ENCODE results near the gene XIRP2. TPM values are rescaled to one million over a fixed set of nuclear protein-coding genes. Genes with fewer than 3 reads are reported as not detected.

Gene XIRP2
- total RNA-seq, 2 experiments from 2014 or later = not detected

DNA sequence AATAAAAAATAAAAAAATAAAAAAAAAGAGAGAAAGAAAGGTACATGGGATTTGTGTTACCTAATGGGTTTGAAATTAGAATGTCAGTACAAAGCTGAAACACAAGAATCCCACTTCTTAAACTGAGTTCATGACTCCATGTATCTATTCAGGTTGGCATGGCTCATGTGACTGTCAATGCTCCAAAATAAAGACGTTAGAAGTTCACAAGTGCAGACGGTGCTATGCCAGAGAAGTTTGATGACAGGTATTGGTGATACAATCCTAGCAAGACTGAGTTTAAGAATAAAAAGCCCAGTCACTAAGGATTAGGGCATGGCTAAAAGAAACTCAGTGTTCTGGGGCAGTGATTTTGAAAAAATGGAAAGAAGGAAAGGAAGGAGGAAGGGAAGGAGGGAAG, 254.3 kb downstream of the XIRP2 start:
- Mint-ChIP-seq H3K27me3 (no peaks in the 10 kb centered on the region), H3K4me3 (no peak overlapping the region), H3K9me3 (ENCODE audit: low read depth) (no peaks in the 10 kb centered on the region), H3K27ac (no peak overlapping the region), H3K36me3 (ENCODE audit: low read depth) (no peaks in the 10 kb centered on the region), H3K4me1 (no peaks in the 10 kb centered on the region)
- POLR2A ChIA-PET = no interaction called here
- no peak for ATAC-seq
- intact Hi-C loops (cut with DNase I, micrococcal nuclease) = no loop called here
- CTCF ChIA-PET = no interaction called here
- DNase-seq = no peak

DNA sequence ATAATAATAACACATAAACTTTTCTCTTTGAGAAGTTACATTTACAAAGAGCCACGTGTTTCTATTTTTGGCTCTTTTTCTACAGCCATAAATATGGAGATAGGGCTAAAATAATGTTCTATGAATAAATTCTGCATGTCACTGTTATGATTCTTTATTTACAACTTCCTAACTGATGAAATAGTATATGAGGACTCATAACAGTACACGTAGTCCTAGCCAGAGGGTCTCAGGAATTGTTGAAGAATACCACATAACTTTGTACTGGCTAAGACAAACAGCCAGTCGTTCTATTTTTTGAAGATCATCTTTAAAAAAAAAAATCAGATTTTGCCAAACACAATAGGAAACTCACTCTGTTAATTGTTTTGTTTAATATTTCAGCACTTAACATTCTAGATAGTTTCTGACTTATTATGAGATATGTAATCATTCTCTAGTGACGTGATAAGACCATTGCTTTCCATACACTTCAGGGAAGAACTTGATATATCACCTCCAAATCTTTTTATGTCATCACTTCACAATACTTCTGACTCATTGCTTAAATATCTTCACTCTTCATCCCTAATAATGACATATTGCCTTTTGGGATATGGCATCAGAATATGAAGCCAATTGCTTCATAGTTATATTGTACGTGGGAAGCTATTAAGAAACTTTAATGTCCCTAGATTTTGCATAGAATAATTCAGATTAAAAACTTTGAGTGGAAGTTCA, 256.1 kb downstream of the XIRP2 start:
- H3K27me3 Mint-ChIP-seq = no peaks in the 10 kb centered on the region
- POLR2A ChIA-PET = no interaction called here

DNA sequence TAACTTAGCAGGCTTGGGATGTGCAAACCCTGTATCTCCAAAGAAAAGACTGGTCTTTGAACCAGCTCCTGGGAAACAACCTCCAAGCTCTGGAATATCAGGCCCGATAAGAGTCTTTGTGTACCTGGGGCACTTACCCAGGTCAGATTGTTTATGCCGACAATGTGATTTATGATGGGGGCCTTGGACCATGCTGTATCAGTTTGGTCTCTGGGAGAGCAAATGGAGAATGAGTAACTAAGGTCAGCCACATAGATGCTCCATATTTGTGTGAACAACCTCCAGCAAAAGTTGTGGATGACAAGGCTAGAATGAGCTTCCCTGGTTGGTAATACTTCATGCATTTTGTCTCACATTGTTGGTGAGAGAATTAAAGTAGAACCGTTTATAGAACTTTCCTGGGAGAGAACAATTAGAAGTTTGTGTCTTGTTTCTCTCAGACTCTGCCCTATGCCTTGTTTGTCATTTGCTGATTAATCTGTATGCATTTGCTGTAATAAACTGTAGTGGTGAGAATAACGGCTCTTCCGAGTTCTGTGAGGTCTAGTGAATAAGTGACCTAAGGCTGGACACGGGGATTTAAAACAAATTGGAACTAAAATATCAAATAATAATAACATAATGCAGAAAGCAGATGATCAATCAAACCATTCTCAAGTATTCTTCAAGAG, 259.1 kb downstream of the XIRP2 start:
- CTCF ChIA-PET = no interaction called here
- H3K27me3 Mint-ChIP-seq = no peaks in the 10 kb centered on the region
- no peak for DNase-seq
- H3K36me3 Mint-ChIP-seq (ENCODE audit: low read depth) = no peaks in the 10 kb centered on the region
- intact Hi-C loops (cut with DNase I, micrococcal nuclease) = no loop called here
- ATAC-seq = no peak
- no peak overlapping the region for H3K4me3 Mint-ChIP-seq
- H3K4me1 Mint-ChIP-seq = no peaks in the 10 kb centered on the region
- H3K9me3 Mint-ChIP-seq (ENCODE audit: low read depth) = peaks cover 1% of the 10 kb centered on the region
- H3K27ac Mint-ChIP-seq = no peak overlapping the region
- POLR2A ChIA-PET = no interaction called here

More for the DNA sequence above, 256.1 kb downstream of the XIRP2 start:
- DNase-seq = no peak
- no peaks in the 10 kb centered on the region for H3K36me3 Mint-ChIP-seq (ENCODE audit: low read depth)
- peaks cover 1% of the 10 kb centered on the region for H3K9me3 Mint-ChIP-seq (ENCODE audit: low read depth)
- no peak overlapping the region for H3K27ac Mint-ChIP-seq
- intact Hi-C loops (cut with DNase I, micrococcal nuclease) = no loop called here
- no peaks in the 10 kb centered on the region for H3K4me1 Mint-ChIP-seq
- CTCF ChIA-PET = no interaction called here
- no peak for ATAC-seq
- H3K4me3 Mint-ChIP-seq = no peak overlapping the region

DNA sequence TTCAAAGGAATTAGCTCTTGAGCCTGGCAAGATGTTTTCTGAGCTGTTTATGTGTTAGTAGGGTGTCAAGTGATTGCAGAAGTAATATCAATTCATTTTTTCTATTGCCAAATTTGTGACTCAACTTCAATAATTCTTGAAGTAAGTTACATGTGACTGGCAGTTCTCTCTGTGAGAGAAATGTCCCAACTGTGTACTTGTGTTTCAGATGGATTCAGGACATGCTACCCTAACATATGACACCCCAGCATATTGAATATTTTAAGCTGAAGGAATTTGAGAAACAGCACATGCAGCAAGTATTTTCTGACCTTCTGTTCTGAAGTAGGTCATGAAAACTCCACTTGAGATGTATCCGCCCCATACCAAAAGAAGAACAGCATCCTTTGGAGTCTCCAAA, 263.6 kb downstream of the XIRP2 start:
- CTCF ChIA-PET = interaction anchor here (0.6 kb wide), 1 partner anchor 59 kb away, joined by 3 read pairs; no protein-coding TSS in a partner anchor
- no peak overlapping the region for H3K4me3 Mint-ChIP-seq
- no peaks in the 10 kb centered on the region for H3K27me3 Mint-ChIP-seq

DNA sequence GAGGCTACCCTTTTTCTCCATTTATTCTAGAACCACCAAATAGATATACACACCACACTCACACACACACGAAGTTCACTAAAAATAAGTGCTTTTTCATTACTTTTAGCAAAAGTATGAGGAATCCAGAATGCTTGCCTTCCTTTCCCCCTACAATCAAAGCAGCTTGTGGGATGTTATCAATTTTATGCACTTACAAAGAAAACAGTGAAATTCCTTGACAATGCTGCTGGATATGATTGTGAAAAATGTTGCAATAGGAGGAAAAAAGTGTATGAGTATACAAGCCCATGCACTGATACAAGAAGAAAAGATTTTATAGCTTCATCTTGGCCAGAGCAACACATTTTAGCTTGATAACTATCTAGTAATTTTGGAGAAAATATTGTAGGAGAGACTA, 269.2 kb downstream of the XIRP2 start:
- Mint-ChIP-seq H3K4me1 (no peaks in the 10 kb centered on the region), H3K27me3 (no peaks in the 10 kb centered on the region), H3K27ac (no peak overlapping the region), H3K9me3 (ENCODE audit: low read depth) (peaks cover 4% of the 10 kb centered on the region), H3K36me3 (ENCODE audit: low read depth) (no peaks in the 10 kb centered on the region), H3K4me3 (no peak overlapping the region)
- ChIA-PET CTCF (no interaction called here), POLR2A (no interaction called here)
- no peak for DNase-seq
- intact Hi-C loops (cut with DNase I, micrococcal nuclease) = no loop called here
- ATAC-seq = no peak

More for the DNA sequence above, 263.6 kb downstream of the XIRP2 start:
- DNase-seq (no peak), ATAC-seq (no peak)
- no peaks in the 10 kb centered on the region for H3K4me1 Mint-ChIP-seq
- POLR2A ChIA-PET = no interaction called here
- intact Hi-C loops (cut with DNase I, micrococcal nuclease) = no loop called here
- H3K36me3 Mint-ChIP-seq (ENCODE audit: low read depth) = no peaks in the 10 kb centered on the region
- peaks cover 1% of the 10 kb centered on the region for H3K9me3 Mint-ChIP-seq (ENCODE audit: low read depth)
- H3K27ac Mint-ChIP-seq = no peak overlapping the region

DNA sequence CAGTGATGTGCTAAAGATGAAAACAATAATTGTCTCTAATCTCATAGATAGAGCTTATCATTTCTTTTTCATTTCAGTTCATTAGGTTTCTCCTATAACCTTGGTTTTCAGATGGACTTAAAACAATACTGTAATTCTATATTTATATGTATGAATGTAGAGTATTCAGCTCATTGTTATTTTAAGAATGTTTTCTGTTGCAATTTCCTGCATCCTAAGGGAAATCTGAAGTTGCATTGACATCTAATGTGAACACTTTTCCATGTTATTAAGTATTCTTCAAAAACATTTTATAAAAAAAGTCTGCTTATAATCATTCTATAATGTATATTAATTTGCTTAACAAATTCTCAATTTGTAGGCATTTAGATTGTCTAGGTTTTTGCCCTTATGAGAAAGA, 288.9 kb downstream of the XIRP2 start:
- ATAC-seq (no peak), DNase-seq (no peak)
- Mint-ChIP-seq H3K4me1 (no peaks in the 10 kb centered on the region), H3K9me3 (ENCODE audit: low read depth) (peaks cover 11% of the 10 kb centered on the region), H3K4me3 (no peak overlapping the region), H3K27me3 (no peaks in the 10 kb centered on the region), H3K36me3 (ENCODE audit: low read depth) (no peaks in the 10 kb centered on the region), H3K27ac (no peak overlapping the region)
- intact Hi-C loops (cut with DNase I, micrococcal nuclease) = no loop called here
- CTCF ChIA-PET = interaction anchor here (1.0 kb wide), 1 partner anchor 86 kb away, joined by 3 read pairs; no protein-coding TSS in a partner anchor
- POLR2A ChIA-PET = no interaction called here

DNA sequence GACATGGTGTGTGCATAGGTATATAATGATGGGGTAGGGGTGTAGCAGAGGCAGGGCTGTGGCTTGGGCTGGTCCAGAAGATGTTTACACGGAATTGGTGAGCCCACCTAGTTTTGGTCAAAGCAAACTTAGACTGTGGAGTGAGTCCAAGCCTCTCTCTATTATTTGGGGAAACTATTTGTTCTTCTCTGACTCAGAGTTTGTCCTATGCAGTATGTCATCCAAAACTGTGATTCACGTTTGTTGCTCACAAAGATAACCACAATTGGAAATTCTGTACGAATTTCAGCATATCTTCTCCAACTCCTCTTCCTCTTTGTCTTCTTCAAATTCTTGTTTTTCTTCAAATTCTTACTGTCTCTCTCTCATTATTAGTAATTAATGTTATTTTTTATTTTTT, 292.9 kb downstream of the XIRP2 start:
- intact Hi-C loops (cut with DNase I, micrococcal nuclease) = no loop called here
- CTCF ChIA-PET = no interaction called here
- H3K9me3 Mint-ChIP-seq (ENCODE audit: low read depth) = no peaks in the 10 kb centered on the region
- DNase-seq (no peak), ATAC-seq (no peak)
- H3K4me1 Mint-ChIP-seq = no peaks in the 10 kb centered on the region
- POLR2A ChIA-PET = no interaction called here
- no peak overlapping the region for H3K27ac Mint-ChIP-seq
- no peaks in the 10 kb centered on the region for H3K27me3 Mint-ChIP-seq
- H3K36me3 Mint-ChIP-seq (ENCODE audit: low read depth) = no peaks in the 10 kb centered on the region
- no peak overlapping the region for H3K4me3 Mint-ChIP-seq

DNA sequence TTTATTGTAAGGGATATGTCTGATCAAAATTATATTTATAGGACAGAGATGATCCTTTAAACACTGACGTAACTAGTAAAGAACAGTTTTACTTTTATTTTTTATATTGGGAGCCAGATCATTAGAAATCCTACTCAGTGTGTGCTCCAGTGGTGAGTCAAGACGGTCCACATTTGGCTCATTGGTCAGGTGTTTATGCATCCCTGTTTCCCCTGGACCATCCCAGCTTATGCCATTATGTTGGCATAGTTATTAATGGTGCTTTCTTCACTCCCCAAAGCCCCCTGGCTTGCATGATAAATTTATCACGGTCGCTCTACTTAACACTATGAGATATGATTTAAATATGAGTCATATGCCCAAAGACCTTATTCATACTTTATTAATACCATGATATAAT, 293.4 kb downstream of the XIRP2 start:
- Mint-ChIP-seq H3K9me3 (ENCODE audit: low read depth) (no peaks in the 10 kb centered on the region), H3K4me1 (no peaks in the 10 kb centered on the region)
- CTCF ChIA-PET = no interaction called here

DNA sequence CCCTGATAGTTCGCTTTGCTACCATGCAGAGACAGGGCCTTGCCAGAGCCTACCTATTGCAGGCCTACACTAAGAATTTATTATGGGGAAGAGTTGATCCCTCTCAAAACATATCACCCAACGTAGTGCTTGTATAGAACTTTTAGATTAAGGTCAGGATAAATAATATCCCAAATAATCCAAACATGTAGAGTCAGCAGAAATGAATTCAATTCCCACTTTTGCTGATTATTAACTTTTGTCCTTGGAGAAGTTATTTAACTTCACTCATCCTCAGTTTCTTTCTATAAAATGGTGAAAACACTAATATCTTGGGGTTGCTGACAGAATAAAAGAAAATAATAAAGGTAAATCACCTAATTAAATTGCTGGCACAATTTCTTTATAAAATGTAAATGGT, 294.1 kb downstream of the XIRP2 start:
- Mint-ChIP-seq H3K4me3 (no peak overlapping the region), H3K36me3 (ENCODE audit: low read depth) (no peaks in the 10 kb centered on the region), H3K27me3 (no peaks in the 10 kb centered on the region), H3K4me1 (no peaks in the 10 kb centered on the region), H3K9me3 (ENCODE audit: low read depth) (no peaks in the 10 kb centered on the region), H3K27ac (no peak overlapping the region)
- DNase-seq (no peak), ATAC-seq (no peak)
- ChIA-PET POLR2A (no interaction called here), CTCF (interaction anchor here (0.7 kb wide), 1 partner anchor 554 kb away, joined by 3 read pairs; no protein-coding TSS in a partner anchor)
- intact Hi-C loops (cut with DNase I, micrococcal nuclease) = no loop called here

More for the DNA sequence above, 293.4 kb downstream of the XIRP2 start:
- no peak for ATAC-seq
- intact Hi-C loops (cut with DNase I, micrococcal nuclease) = no loop called here
- H3K4me3 Mint-ChIP-seq = no peak overlapping the region
- no peaks in the 10 kb centered on the region for H3K36me3 Mint-ChIP-seq (ENCODE audit: low read depth)
- no peak overlapping the region for H3K27ac Mint-ChIP-seq
- POLR2A ChIA-PET = no interaction called here
- no peak for DNase-seq
- no peaks in the 10 kb centered on the region for H3K27me3 Mint-ChIP-seq

DNA sequence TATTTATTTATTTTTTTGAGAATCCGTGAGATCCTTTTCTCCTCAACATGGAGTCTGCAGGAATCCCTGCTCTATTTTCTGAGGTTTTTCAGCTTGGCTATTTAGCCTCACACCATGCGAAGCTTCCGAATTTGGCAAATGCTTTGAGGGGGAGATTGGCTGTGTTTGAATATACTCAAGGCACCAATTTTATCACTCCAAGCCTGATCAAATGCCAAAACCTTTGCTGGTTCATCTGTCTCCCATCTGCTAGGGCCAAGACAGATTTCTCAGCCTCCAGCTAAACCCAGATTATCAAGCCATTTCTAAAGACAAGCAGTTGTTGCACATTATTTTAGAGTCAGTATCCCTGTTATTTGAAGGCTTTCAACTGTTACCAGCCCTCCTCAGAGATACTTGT, 295.7 kb downstream of the XIRP2 start:
- no peaks in the 10 kb centered on the region for H3K27me3 Mint-ChIP-seq
- ChIA-PET CTCF (no interaction called here), POLR2A (no interaction called here)
- H3K9me3 Mint-ChIP-seq (ENCODE audit: low read depth) = no peaks in the 10 kb centered on the region
- intact Hi-C loops (cut with DNase I, micrococcal nuclease) = no loop called here
- no peak overlapping the region for H3K4me3 Mint-ChIP-seq
- DNase-seq (no peak), ATAC-seq (no peak)
- no peaks in the 10 kb centered on the region for H3K4me1 Mint-ChIP-seq
- no peaks in the 10 kb centered on the region for H3K36me3 Mint-ChIP-seq (ENCODE audit: low read depth)
- H3K27ac Mint-ChIP-seq = no peak overlapping the region

DNA sequence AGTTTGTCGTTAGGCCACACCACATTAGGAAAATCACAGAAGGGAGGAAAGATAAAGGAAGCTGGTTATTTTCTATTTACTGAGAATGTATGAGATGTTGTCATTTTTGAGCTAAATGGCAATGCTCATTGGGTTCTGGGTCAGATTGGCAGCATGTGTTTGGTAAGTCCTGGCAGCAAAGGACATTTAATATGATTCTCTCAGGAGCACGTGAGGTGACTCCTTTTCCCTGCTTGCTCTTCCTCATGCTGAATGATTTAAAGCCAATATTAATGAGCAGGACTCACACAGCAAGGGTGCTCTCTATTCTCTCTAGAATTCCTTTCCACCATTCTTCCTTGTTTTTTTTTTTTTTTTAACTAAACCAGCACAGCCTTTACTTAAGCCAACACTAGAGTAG, 298.2 kb downstream of the XIRP2 start:
- no peaks in the 10 kb centered on the region for H3K9me3 Mint-ChIP-seq (ENCODE audit: low read depth)
- H3K27ac Mint-ChIP-seq = no peak overlapping the region
- CTCF ChIA-PET = no interaction called here
- no peaks in the 10 kb centered on the region for H3K27me3 Mint-ChIP-seq
- POLR2A ChIA-PET = no interaction called here
- no peaks in the 10 kb centered on the region for H3K36me3 Mint-ChIP-seq (ENCODE audit: low read depth)
- no peak overlapping the region for H3K4me3 Mint-ChIP-seq
- no peak for DNase-seq
- H3K4me1 Mint-ChIP-seq = no peaks in the 10 kb centered on the region
- no peak for ATAC-seq
- intact Hi-C loops (cut with DNase I, micrococcal nuclease) = no loop called here

DNA sequence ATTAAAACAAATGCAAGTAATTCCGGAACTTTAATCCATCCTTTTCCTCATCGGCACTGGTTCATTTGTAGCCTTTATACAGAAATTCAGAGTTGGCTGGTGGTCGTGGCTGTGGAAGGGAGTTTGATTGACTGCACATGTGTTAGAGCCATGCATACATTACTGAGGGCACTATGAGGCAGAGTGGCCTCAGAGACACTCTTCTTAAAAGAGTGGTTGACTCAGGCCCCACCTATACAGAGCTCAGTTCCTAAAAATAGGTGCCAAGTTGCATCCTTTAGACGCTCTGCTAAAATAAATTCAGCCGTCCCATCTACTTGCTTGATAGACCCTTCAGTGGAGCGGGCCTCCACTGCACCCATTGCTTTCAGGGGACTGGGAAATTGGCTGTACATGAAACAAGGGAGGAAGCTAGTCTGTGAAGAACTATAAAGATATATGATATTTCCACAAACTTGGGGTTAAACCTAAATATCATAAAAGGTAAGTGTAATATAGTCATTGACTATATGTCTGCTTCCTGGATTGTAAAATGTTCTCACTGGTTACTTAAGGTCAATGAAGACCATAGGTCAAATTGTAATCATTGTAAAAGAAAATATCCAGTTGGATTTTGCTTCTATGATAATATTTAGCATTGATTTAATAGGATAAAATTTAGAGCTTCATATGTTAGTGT, 298.9 kb downstream of the XIRP2 start:
- intact Hi-C loops (cut with DNase I, micrococcal nuclease) = no loop called here
- Mint-ChIP-seq H3K27me3 (no peaks in the 10 kb centered on the region), H3K36me3 (ENCODE audit: low read depth) (no peaks in the 10 kb centered on the region), H3K4me3 (no peak overlapping the region), H3K9me3 (ENCODE audit: low read depth) (no peaks in the 10 kb centered on the region), H3K4me1 (no peaks in the 10 kb centered on the region), H3K27ac (no peak overlapping the region)
- DNase-seq (no peak), ATAC-seq (no peak)
- ChIA-PET CTCF (no interaction called here), POLR2A (no interaction called here)

Data from activated CD4-positive, alpha-beta T cell treated with anti-CD3 and anti-CD28 coated beads for 36 hours (primary cell).